BLaER1 (cell line): Measurements from ENCODE around the gene SLC35A2.

ENCODE experiments used
- H3K27ac ChIP-seq: shearing (Covaris generic); formaldehyde crosslinking; 2 replicates; pipeline ENCODE4 v1.8.1; 2022
- H3K27me3 ChIP-seq: shearing (Covaris generic); formaldehyde crosslinking; 2 replicates; pipeline ENCODE4 v1.8.1; 2022
- H3K36me3 ChIP-seq: shearing (Covaris generic); formaldehyde crosslinking; 2 replicates; pipeline ENCODE4 v1.8.1; 2022
- H3K4me1 ChIP-seq: shearing (Covaris generic); formaldehyde crosslinking; 2 replicates; pipeline ENCODE4 v1.8.1; 2022
- H3K4me2 ChIP-seq: shearing (Covaris generic); formaldehyde crosslinking; 2 replicates; pipeline ENCODE4 v1.8.1; 2022
- H3K4me3 ChIP-seq: shearing (Covaris generic); formaldehyde crosslinking; 2 replicates; pipeline ENCODE4 v1.8.1; 2022
- H3K9ac ChIP-seq: shearing (Covaris generic); formaldehyde crosslinking; 2 replicates; pipeline ENCODE4 v1.8.1; 2022
- H3K9me3 ChIP-seq: shearing (Covaris generic); formaldehyde crosslinking; 2 replicates; pipeline ENCODE4 v1.8.1; 2022
- H4K20me1 ChIP-seq: shearing (Covaris generic); formaldehyde crosslinking; 2 replicates; pipeline ENCODE4 v1.8.1; 2022
- Cebpa-rat ChIP-seq: shearing (Covaris generic); IDR thresholded peaks from 2 replicates; pipeline ENCODE4 v1.8.1; 2022

SLC35A2 gene

DNA sequence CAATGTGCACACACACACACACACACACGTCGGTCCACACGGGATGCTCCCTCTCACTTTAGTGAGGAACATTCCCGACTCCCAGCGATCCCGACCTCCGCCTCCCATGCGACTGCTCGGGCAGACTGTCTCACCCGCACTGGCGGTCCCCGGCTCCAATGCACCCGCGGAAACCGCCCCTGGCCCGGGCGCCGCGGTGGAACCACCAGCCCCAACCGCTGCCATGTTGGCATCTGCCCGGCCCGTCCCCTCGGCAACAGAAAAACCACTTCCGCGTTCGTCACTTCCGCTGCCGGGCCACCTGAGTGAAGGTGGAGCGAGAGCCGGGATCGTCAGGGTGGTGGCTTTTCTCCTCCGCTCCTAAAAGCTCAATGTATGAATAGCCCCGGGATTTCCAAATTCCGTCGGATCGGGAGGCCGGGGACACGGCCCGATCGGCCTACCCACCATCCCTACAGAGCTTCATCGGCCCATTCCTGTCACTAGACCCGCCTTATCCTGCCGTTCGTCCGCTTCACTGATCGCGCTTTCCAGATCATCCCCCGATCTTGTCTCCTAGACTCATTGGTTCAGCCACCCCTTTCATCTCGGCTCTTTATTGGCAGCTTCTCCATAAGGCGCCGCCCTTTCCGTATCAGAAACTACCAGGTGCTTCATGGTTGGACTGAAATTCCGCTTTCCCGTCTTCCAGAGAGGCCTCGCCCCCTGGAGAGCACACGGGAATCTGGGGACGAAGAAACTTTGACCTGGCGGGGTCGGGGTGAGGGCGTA lies at the start of gene SLC35A2:
Gene SLC35A2 (minus strand): TSS at position 235 of the 771 bp plus-strand sequence. CDS start 10 bp downstream, at position 225.
- H3K4me2 ChIP-seq, result peak within 1 kb of the TSS; percentile 78
- H3K36me3 ChIP-seq, result peaks cover 33% of the 10 kb centered on the region
- no peak for TF ChIP-seq Cebpa-rat
- peak within 1 kb of the TSS; percentile 77 for H3K4me3 ChIP-seq
- peaks cover 30% of the 10 kb centered on the region for H4K20me1 ChIP-seq
- H3K27ac ChIP-seq, result peak within 1 kb of the TSS; percentile 69
- H3K27me3 ChIP-seq, result peaks cover 43% of the 10 kb centered on the region
- H3K9ac ChIP-seq, result peak within 1 kb of the TSS; percentile 75
- peaks cover 23% of the 10 kb centered on the region for H3K4me1 ChIP-seq
- H3K9me3 ChIP-seq, result no peaks in the 10 kb centered on the region

- Histone ChIP-seq H3K4me3 (no peak overlapping the region), H3K9me3 (peaks cover 8% of the 10 kb centered on the region; the same call in 1 of the 2 replicates), H3K27ac (no peak overlapping the region), H3K9ac (no peak overlapping the region), H4K20me1 (peaks cover 20% of the 10 kb centered on the region), H3K4me1 (peaks cover 29% of the 10 kb centered on the region), H3K4me2 (no peak overlapping the region), H3K36me3 (peaks cover 7% of the 10 kb centered on the region), H3K27me3 (peaks cover 36% of the 10 kb centered on the region)
- TF ChIP-seq Cebpa-rat, result no peak
Measured at GRCh38 chrX:48960291-48960690, 48.8 kb upstream of the SLC35A2 start.

DNA sequence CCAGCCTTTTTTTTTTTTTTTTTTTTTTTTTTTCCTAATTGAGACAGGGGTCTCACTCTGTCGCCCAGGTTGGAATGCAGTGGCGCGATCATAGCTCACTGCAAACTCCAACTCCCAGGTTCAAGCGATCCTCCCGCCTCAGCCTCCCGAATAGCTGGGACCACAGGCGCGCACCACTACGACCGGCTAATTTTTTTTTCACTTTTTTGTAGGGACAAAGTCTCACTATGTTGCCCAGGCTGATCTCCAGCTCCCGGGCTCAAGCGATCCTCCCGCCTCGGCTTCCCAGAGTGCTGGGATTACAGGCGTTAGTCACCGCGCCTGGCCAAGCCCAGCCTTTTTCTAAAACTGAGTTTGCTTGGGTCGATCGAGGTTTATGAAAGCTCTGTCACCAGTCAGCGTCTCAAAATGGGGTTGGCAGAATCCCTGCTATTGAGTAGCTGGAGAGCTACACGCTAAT lies 47.2 kb upstream of the SLC35A2 start:
- Histone ChIP-seq H3K4me2 (peak overlapping the region; percentile 72), H3K9me3 (peaks cover 8% of the 10 kb centered on the region; the same call in 1 of the 2 replicates), H3K27ac (peak overlapping the region; percentile 74)

GRCh38 chrX:48957827-48958634 lies 46.6 kb upstream of the SLC35A2 start:
- Histone ChIP-seq H3K27me3 (peaks cover 51% of the 10 kb centered on the region), H3K4me2 (peak overlapping the region; percentile 72; the same call in 1 of the 2 replicates), H3K27ac (peak overlapping the region; percentile 89), H3K4me3 (peak overlapping the region; percentile 83), H3K4me1 (peaks cover 43% of the 10 kb centered on the region), H3K9ac (peak overlapping the region; percentile 86), H3K36me3 (peaks cover 21% of the 10 kb centered on the region), H3K9me3 (peaks cover 8% of the 10 kb centered on the region; the same call in 1 of the 2 replicates), H4K20me1 (peaks cover 42% of the 10 kb centered on the region)
- TF ChIP-seq Cebpa-rat, result peak; percentile 37; the same call in 1 of the 2 replicates

More for the DNA sequence above, 47.2 kb upstream of the SLC35A2 start:
- H3K36me3 ChIP-seq, result peaks cover 19% of the 10 kb centered on the region
- peaks cover 36% of the 10 kb centered on the region for H4K20me1 ChIP-seq
- H3K4me3 ChIP-seq, result peak overlapping the region; percentile 83
- peaks cover 44% of the 10 kb centered on the region for H3K27me3 ChIP-seq
- TF ChIP-seq Cebpa-rat, result no peak
- peak overlapping the region; percentile 80 for H3K9ac ChIP-seq
- H3K4me1 ChIP-seq, result peaks cover 43% of the 10 kb centered on the region

DNA sequence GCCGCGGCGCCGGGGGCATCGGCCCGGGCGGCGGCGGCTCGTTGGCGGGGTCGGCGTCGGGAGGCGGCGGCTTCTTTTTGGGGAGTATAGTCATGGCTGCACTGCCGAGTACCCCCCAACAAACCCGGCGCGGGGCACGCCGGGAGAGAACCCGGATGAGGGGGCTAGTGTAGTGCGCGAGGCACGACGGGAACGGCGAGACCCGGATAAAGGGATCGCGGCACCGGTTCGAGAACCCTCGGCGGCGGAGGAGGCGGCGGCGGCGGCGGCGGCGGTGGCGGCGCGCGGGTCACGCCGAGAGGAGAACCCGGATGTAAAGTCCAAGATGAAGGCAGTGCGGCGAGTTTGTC lies 46.0 kb upstream of the SLC35A2 start, which contains the start of gene OTUD5:
Gene OTUD5 (minus strand): TSS at position 131 of the 350 bp plus-strand sequence. CDS start 37 bp downstream, at position 94.
- H3K4me1 ChIP-seq, result peaks cover 48% of the 10 kb centered on the region
- H4K20me1 ChIP-seq, result peaks cover 48% of the 10 kb centered on the region
- peak within 1 kb of the TSS; percentile 83 for H3K4me2 ChIP-seq
- peak within 1 kb of the TSS; percentile 83 for H3K4me3 ChIP-seq
- TF ChIP-seq Cebpa-rat, result no peak
- H3K27me3 ChIP-seq, result peaks cover 53% of the 10 kb centered on the region
- peak within 1 kb of the TSS; percentile 86 for H3K9ac ChIP-seq
- H3K9me3 ChIP-seq, result peaks cover 8% of the 10 kb centered on the region; the same call in 1 of the 2 replicates
- peak within 1 kb of the TSS; percentile 89 for H3K27ac ChIP-seq
- peaks cover 24% of the 10 kb centered on the region for H3K36me3 ChIP-seq

GRCh38 chrX:48956728-48957414 lies 45.4 kb upstream of the SLC35A2 start:
- Histone ChIP-seq H3K36me3 (peaks cover 24% of the 10 kb centered on the region), H3K27ac (peak overlapping the region; percentile 89), H3K4me1 (peaks cover 48% of the 10 kb centered on the region), H3K4me2 (peak overlapping the region; percentile 83), H3K9me3 (peaks cover 8% of the 10 kb centered on the region; the same call in 1 of the 2 replicates), H3K9ac (peak overlapping the region; percentile 86), H3K4me3 (peak overlapping the region; percentile 83), H3K27me3 (peaks cover 52% of the 10 kb centered on the region), H4K20me1 (peaks cover 54% of the 10 kb centered on the region)
- no peak for TF ChIP-seq Cebpa-rat

DNA sequence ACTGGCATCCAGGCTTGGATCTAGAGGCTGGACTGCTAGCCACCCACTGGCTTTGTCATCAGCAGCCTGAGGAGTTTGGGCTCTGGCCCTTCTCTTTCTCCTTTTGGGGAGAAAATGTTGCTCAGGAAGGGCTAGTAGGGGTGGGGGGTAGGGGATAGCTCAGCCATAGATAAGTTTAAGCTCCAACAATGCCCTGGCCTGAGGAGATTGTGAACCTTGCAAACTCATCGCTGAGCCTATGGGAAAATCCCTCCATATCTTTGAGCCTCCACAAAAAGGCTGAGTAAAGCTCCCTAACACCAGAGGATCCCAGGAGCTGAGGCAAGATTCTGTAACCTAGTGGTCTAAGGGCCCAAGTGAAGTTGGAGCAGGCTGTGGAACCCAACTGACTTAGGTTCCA lies 37.1 kb upstream of the SLC35A2 start:
- TF ChIP-seq Cebpa-rat, result no peak
- no peak overlapping the region for H3K4me2 ChIP-seq
- H3K36me3 ChIP-seq, result peaks cover 30% of the 10 kb centered on the region
- peaks cover 96% of the 10 kb centered on the region for H4K20me1 ChIP-seq
- no peak overlapping the region for H3K27ac ChIP-seq
- H3K9me3 ChIP-seq, result no peaks in the 10 kb centered on the region
- H3K27me3 ChIP-seq, result peaks cover 43% of the 10 kb centered on the region
- H3K9ac ChIP-seq, result no peak overlapping the region
- no peak overlapping the region for H3K4me3 ChIP-seq
- H3K4me1 ChIP-seq, result peaks cover 11% of the 10 kb centered on the region; the same call in 1 of the 2 replicates

- TF ChIP-seq Cebpa-rat, result no peak
- H3K9me3 ChIP-seq, result no peaks in the 10 kb centered on the region
- H3K4me3 ChIP-seq, result no peak overlapping the region
- H3K36me3 ChIP-seq, result peaks cover 35% of the 10 kb centered on the region
- peaks cover 95% of the 10 kb centered on the region for H4K20me1 ChIP-seq
- H3K4me1 ChIP-seq, result peaks cover 4% of the 10 kb centered on the region
- H3K4me2 ChIP-seq, result no peak overlapping the region
- peaks cover 46% of the 10 kb centered on the region for H3K27me3 ChIP-seq
- no peak overlapping the region for H3K9ac ChIP-seq
- no peak overlapping the region for H3K27ac ChIP-seq
Measured at GRCh38 chrX:48945517-48946348, 34.3 kb upstream of the SLC35A2 start.
